Duodenal mucosa (tissue), 2 donors: ENCODE measurements around the gene SIRPD.

ENCODE experiments used
- H3K27ac ChIP-seq: one replicate; pipeline ENCODE4 v1.7.0; 2013; ENCODE audit warnings: low read depth, low read length
- H3K27me3 ChIP-seq, 2 donors: one replicate each; pipeline ENCODE4 v1.7.0; 2013; ENCODE audit warnings: low read length in 2 of 2, control low read depth in 1 of 2; ENCODE audit not compliant: insufficient read depth in 2 of 2, control insufficient read depth in 1 of 2
- H3K36me3 ChIP-seq, 2 donors: one replicate each; pipeline ENCODE4 v1.7.0; 2013; ENCODE audit warnings: low read length in 2 of 2, control low read depth in 1 of 2; ENCODE audit not compliant: insufficient read depth in 2 of 2, control insufficient read depth in 1 of 2
- H3K4me1 ChIP-seq, 2 donors: one replicate each; pipeline ENCODE4 v1.7.0; 2013; ENCODE audit warnings: low read length in 2 of 2, control low read depth in 1 of 2; ENCODE audit not compliant: insufficient read depth in 2 of 2, control insufficient read depth in 1 of 2
- H3K4me3 ChIP-seq, 2 donors: one replicate each; pipeline ENCODE4 v1.7.0; 2013; ENCODE audit warnings: low read length in 2 of 2, low read depth in 1 of 2
- H3K9ac ChIP-seq, 2 donors: one replicate each; pipeline ENCODE4 v1.7.0; 2013; ENCODE audit warnings: low read length in 2 of 2, low read depth in 1 of 2
- H3K9me3 ChIP-seq, 2 donors: one replicate each; pipeline ENCODE4 v1.7.0; 2013; ENCODE audit warnings: low read length in 2 of 2, control low read depth in 1 of 2; ENCODE audit not compliant: control insufficient read depth in 1 of 2

The SIRPD gene

GRCh38 chr20:1489764-1490436, 67.6 kb downstream of the SIRPD start:
- Histone ChIP-seq H3K36me3 (no peaks in the 10 kb centered on the region), H3K4me3 (peak overlapping the region; percentile 1 to 38), H3K27me3 (no peaks in the 10 kb centered on the region), H3K4me1 (no peaks in the 10 kb centered on the region), H3K9me3 (no peaks in the 10 kb centered on the region), H3K27ac (no peak overlapping the region), H3K9ac (no peak overlapping the region)

GRCh38 chr20:1489325-1489724, 68.2 kb downstream of the SIRPD start:
- Histone ChIP-seq H3K27me3 (no peaks in the 10 kb centered on the region), H3K9ac (no peak overlapping the region), H3K36me3 (no peaks in the 10 kb centered on the region), H3K4me3 (no peak overlapping the region), H3K9me3 (no peaks in the 10 kb centered on the region), H3K4me1 (no peaks in the 10 kb centered on the region), H3K27ac (no peak overlapping the region)

- Histone ChIP-seq H3K4me1 (no peaks in the 10 kb centered on the region), H3K27ac (no peak overlapping the region), H3K9me3 (no peaks in the 10 kb centered on the region), H3K4me3 (no peak overlapping the region), H3K27me3 (no peaks in the 10 kb centered on the region), H3K36me3 (no peaks in the 10 kb centered on the region), H3K9ac (no peak overlapping the region)
These were observed 70.9 kb downstream of the SIRPD start for GRCh38 chr20:1486566-1486965.

DNA sequence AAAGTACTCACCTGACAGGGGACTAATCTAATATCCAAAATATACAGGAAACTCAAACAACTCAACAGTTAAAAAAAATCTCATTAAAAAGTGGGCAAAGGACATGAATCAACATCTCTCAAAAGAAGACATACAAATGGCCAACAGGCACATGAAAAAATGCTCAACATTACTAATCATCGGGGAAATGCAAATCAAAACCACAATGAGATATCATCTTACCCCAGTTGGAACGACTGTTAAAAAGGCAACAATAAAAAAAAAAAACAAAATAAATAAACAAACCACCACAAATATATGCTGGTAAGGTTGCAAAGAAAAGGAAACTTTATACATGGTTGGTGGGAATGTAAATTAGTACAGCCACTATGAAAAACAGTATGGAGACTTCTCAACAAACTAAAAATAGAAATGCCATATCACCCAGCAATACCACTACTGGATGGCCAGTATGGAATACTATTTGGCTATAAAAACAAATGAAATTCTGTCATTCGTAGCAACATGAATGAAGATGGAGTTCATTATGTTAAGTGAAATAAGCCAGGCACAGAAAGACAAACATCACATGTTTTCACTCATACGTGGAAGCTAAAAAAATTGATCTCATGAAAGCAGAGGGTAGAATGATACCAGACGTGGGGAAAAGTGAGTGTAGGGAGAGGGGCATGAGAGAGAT, 72.9 kb downstream of the SIRPD start:
- no peak overlapping the region for H3K4me3 ChIP-seq

More for the DNA sequence above, 72.9 kb downstream of the SIRPD start:
- Histone ChIP-seq H3K36me3 (no peaks in the 10 kb centered on the region), H3K27me3 (no peaks in the 10 kb centered on the region), H3K9ac (no peak overlapping the region), H3K4me1 (no peaks in the 10 kb centered on the region), H3K9me3 (no peaks in the 10 kb centered on the region), H3K27ac (no peak overlapping the region)
